Fibroblast of peridontal ligament (primary cell): ENCODE data around the gene FEM1C.

Source experiments
- DNase-seq: peaks from one replicate; pipeline ENCODE4 v3.0.0-alpha.2; 2010; ENCODE audit errors: extremely low read depth

The FEM1C gene, protein sequence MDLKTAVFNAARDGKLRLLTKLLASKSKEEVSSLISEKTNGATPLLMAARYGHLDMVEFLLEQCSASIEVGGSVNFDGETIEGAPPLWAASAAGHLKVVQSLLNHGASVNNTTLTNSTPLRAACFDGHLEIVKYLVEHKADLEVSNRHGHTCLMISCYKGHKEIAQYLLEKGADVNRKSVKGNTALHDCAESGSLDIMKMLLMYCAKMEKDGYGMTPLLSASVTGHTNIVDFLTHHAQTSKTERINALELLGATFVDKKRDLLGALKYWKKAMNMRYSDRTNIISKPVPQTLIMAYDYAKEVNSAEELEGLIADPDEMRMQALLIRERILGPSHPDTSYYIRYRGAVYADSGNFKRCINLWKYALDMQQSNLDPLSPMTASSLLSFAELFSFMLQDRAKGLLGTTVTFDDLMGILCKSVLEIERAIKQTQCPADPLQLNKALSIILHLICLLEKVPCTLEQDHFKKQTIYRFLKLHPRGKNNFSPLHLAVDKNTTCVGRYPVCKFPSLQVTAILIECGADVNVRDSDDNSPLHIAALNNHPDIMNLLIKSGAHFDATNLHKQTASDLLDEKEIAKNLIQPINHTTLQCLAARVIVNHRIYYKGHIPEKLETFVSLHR

DNA sequence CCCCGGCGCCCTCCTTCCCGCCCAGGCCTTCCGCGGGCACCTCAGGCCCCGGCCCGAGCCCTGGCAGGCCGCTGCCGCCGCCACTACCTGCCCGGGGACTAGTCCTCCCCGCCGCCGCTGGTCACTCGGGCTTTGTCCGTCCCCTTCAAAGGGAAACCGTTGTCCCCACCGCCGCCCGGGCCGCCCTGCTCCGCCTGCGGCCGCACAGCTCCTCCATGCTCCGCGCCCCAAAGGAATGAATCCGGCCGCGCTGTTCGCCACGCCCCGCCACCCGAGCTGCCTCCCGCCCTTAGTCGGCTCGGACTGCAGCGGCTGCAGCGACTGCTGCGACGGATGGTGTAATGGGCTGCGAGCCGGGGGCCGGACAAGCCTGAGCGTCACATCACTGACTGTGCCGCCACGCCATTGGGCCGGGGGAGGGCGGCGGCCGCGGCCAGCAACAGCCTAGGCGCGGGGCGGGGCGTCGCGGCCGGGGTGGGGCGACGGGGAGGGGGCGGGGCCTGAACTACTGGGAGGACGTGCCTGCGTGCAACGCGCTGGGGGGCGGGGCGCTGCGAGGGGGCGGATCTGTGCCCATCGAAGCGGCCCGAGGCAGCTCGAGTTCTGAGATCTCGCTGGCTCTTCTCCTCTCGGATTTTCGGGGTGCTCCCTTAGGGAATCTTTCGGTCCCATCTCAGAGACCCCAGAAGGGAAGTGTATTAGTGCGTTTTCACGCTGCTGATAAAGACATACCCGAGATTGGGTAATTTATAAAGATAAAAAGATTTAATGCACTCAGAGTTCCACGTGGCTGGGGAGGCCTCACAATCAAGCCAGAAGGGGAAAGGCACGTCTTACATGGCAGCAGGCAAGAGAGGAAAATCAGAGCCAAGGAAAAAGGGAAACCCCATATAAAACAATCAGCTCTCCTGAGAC lies at the start of gene FEM1C:
TSS of gene FEM1C (minus strand) at position 340 of the 915 bp plus-strand sequence. CDS start 1,282 bp downstream, outside the sequence.
- peak; percentile 95 for DNase-seq

DNA sequence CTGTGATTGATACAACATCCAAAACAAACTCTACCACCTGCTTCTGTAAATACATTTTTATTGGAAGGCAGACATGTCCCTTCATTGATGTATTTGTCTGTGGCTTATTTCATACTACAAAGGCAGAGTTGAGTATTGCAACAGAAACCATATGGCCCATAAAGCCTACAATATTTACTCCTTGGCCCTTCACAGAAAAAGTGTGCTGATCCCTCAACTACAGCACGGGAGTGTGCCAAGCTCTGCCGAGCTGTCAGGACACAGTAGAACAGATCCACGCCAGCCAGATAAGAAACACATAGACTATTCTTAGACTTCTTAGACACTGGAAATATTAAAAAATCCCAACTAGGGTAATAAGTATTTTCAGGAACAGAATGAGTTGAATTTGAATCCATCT lies 44.5 kb upstream of the FEM1C start:
- no peak for DNase-seq

DNA sequence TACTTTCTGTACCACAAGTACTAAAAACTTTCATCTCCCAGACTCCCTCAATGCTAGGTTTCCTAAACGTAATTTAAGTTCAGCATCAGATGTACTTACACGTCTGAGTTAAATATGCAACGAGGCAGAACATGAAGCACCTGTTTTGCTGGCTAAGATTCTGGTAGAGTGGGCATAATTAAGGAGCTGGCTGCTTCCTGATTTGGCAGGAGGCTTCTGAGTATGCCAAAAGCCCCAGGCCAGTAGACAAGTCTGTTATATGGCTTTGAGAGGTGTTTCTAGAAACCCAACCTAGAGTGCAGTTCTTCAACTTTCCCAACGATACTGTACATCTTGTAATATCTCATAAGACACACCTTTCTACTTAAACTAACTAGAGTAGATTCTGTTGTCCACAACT lies 44.1 kb upstream of the FEM1C start:
- no peak for DNase-seq

DNA sequence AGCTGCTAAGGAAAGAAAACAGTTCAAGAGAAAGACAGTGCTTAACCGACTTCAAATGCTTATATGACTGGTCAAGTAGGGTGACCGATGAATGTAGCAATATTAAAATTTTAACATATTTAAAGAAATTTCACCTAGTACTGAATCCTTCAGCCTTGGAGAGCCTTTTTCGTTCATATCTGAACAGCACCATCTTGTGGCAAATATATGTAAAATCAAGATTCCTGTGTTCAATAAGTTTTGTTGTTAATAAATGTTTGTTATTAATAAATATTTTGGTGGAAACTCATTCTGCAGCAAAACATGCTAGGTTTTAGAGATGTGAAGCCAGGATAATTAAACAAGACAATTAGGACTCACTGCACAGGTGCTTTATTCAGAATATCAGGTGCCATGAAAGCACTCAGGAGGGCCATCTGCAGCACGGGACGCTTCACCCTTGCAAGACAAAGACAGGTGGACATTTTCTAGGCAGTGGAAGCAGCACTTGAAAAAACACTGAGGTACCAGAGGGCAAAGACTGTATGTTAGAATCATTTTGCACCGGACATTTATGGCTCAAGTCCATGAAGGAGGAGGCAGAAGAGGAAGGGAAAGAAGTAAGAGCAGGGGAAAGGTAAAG lies 42.1 kb upstream of the FEM1C start:
- peak; percentile 69 for DNase-seq

DNA sequence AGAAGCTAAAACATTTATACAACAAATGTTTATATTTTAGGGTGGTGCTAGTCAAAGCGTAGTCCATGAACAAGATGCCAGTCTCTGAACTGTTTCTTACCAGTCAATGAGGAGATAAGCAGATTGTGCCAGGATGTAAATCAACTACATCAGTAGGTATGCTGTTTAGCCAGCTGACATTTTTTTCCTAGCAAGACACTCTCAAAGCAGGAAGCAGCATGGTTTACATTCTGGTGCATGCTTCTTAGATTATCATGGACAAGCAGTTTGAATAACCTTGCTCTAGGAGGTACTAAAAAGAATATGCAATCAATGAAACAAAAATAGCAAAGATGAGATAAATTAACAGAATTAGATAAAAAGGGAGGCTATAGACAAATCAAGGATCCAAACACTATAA lies 40.7 kb upstream of the FEM1C start:
- peak; percentile 20 for DNase-seq

DNA sequence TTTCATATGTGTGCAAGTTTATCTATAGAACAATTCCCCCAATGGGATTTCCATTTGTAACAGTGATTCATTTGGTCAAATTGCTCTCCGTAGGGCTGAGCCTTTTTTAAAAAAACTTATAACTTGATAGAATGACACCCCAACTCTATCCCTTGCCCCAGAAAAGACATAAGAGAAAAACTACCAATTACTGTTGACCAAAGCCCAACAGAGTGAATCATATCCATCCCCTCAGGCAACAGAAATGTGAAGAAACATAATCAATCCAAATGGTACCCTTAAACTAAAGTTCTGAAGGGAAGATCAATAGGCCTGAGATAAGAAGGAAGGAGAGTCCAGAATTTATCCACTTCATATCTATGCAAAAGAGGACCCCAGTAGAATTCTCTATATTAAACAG lies 39.9 kb upstream of the FEM1C start:
- peak; percentile 28 for DNase-seq

DNA sequence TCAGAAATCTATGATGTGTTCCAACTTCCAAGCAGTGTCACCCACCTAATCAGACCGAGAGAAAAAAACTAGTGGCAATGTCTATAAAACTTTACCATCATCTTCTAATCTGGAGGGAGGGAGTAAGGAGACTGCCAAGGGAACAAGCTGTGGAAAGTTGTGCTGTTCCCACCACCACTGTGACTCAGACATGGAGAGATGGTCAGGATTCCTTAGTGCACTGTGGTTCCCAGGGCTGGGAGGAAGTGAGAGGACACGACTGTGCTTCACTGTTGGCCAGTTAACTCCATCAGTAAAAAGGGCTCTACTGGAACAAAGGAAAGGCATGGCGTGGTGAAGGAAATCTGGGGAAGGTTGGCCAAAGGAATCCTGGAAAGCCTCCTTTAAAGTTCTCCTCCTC lies 38.9 kb upstream of the FEM1C start:
- DNase-seq, result peak; percentile 89

DNA sequence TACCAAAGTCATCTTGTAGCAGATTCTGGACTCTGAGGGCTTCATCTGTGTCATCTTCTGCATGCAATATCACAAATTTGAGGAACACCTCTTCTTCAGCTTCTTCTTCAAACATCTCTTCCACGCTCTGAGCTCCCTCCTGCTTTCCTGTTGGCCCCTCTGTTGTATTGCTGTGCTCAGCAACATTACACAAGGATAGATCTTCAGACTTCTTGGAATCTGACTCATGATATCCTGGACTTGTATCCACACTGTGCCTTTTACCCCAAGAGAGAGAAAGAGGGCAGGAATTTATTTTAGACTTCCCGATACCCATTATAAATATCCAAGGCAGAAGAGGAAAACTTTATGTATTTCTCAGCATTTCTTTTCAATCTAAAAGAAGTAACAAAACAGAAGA lies 36.4 kb upstream of the FEM1C start:
- no peak for DNase-seq

DNA sequence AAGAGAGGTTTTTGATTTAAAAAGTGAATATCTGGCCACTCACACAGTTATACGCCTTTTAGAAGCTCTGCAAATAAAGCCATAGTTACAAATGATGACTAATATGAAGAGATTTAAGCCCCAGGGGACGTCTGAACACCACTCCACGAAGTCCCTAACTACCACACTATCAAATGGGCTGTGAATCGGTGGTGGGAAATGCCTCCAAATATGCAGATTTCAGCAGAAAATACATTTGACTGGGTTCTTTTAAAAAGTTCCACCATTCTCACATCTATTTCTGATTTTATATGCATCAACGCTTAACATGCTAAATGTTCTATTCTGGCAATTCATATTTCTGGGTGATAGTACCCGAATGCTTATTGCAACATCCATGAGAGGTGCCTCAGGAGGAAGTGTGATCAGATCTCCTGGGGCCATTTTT lies 35.2 kb upstream of the FEM1C start:
- DNase-seq, result peak; percentile 24

DNA sequence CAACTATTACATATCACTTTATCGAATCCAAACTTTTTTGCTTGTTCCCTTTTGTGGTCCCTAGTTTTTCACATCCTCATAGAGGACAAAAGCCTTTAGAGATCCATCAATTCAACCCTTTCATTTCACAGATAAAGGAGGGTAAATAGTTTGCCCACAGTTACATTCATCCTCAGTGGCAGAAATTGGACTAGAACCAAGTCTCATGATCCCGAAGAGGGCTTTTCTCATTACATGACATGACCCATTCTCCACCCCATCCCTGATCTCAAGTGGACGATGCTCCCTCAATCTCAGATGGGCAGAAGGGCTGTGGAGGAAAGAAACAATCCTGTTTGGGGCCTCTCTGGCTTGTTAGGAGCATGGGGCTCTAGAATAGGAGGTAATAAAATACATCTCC lies 34.6 kb upstream of the FEM1C start:
- DNase-seq, result no peak

DNA sequence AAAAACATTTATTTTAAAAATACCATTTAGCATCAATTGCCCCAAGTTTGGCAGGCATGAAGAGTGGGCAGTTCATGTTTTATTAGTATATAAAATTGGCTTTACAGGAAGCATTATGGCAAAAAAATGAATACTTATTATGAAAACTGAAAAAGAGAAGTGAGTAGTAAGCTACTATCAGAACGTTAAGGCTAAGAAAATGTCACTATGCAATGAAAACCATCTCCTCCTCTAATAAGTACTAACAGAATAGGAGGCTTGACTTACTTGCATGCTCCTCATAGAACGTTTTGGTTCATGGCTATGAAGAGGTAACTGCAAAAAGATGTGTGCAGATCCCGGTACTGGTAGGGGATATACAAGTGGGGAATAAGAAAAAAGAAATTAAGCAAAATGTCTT lies 34.1 kb upstream of the FEM1C start:
- no peak for DNase-seq

DNA sequence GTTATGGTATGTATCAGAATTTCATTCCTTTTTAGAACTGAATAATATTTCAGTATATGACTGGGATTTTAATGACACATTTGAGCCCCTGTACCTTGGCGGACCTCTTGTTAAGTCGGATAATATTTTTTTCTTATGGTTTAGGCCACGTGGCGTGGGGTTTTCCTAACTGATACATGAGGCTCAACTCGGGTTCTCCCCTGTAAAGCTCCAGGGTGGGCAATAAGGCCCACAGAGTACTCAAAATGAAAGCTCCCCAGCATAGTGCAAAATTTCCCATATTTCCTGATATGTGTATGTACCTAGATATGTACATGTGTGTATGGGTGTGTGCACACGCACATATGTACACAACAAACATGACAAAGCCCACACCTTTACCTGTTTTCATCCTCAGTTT lies 33.2 kb upstream of the FEM1C start:
- DNase-seq, result no peak

DNA sequence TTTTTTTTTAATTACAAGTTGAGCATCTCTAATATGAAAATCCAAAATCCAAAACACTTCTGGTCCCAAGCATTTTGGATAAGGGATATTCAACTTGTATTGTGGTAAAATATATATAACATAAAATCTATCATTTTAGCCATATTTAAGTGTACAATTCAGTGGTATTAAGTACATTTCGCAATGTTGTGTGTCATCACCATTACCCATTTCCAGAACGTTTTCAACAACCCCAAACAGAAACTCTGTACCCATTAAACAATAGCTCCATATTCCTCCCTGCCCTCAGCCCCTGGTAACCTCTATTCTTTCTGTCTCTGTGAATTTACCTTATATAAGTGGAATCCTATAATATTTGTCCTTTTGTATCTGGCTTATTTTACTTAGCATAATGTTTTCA lies 32.8 kb upstream of the FEM1C start:
- DNase-seq, result no peak

DNA sequence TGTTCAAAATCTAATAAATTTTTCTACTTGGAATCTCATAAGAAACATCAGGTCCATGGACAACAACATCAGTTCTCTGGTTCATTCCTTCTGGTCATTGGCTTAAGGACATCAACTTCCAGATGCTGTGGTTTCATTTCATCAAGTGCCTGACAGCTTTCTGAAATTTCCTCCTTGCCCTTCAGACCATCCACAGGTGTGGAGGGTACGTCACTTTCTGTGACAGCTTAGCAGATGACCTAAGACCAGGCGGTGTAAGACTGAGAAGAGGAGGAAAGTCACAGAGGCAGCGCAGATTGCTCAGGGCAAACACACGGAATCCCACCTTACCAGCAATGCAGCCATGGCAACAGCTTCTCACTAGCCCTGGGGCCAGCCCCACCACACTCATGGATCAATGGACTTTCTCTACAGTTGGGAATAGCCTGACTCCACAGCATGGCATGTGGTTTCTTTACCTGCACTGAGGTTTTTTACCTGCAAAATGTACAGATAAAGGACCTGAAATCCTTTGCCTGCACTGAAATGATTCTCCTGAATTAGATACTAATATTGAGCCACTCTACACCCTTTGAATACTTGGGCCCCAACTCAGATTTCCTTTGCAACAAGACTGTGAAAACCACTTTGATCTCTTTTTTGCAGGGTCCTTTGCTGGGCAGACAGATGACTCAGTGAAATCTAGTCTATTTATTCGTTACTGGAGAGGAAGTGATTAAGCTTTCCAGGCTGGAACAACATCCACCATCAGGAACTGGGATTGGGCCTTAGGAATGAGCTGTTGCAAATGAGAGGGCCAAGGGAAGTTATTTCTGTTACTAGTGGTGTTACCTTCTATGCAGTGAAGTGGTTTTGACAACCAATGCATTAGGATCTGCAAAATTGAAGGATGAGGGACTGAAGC lies 30.8 kb upstream of the FEM1C start:
- peak; percentile 38 for DNase-seq

DNA sequence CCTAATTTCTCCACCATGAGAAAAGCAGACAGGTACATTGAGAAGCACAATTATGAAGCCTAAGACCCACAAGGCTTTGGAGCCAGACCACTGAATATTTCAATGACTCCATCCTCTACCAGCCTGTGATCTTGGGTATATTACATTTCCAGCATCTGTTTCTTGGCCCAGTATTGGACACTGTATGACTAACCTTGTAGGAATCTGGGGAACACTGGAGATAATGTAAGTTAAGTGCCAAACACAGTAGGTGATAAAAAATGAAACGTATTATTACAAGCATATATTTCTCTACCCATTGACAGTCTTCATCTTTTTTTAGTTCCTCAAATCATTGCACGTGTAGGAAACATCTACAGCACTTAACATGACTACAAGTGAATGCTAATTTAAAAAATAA lies 28.6 kb upstream of the FEM1C start:
- peak; percentile 62 for DNase-seq

DNA sequence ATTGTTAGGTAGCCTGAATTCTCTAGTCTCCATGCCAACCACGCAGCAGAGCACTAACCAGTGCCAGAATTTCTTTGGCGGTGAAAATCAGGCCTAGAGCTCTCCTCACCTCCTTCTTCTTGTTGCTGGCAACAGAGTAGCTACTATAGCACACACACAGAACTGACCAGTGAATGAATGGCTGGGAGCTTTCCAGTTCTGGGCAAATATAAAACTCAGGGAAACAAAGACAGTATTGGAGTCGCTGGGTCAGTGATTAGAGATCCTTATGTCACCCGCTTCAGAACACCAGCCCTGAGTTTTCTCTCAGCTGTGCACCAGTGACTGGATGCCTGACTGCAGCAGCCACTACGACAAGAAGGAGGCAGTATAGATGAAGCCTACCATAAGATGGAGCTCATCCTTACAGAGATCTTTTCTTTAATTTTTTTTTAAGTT lies 26.9 kb upstream of the FEM1C start:
- no peak for DNase-seq

DNA sequence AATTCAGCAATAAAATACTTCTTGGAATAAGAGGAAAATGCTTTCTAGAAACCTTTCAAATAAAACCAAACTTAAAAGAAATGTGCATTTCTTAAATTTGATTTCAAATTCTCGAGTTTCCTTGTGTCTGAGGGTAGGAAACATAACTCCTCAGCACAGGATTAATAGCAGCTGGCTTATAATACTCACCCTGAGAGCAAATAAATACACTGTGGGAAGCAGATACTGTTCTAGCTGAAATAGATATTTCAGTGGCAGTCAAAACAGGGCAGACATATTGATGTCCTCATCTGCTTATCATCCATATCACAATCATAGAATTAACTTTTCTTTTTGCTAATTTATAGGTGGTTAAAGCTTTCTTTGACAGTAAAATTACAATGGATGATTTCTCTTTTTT lies 24.1 kb upstream of the FEM1C start:
- no peak for DNase-seq

DNA sequence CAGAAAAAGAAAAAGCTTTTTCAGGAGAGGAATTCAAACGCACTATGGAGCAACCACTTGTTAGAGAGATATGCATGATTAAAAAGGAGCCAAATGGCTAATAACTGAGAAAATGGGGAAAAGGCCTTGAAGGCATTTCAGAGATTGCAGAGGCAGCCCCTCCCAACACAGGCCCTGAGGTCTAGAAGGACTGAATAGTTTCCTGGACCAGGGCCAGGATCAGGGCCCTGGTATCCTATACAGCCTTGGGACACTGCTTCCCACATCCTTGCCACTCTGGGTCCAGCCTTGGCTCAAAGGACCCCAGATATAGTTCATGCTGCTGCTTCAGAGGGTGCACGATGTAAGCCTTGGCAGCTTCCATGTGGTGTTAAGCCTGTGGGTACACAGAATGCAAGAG lies 20.7 kb upstream of the FEM1C start:
- DNase-seq, result no peak

DNA sequence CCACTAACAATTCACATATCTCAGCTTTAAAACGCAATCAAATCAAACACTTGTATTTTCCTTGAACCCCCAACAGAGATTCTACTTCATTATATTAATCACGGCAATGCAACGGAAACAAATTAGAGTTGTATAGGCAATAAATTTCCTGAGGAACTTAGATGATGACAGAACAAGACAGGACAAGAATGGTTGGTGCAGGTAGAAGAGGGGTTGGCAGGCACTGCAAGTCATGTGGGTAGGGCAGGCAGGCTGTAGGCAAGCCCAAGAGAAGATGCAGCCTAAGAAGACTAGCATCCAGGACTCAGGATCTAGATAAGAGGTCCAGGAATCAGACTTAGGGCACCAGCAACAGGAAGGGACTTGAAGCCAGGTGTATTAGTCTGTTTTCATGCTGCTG lies 16.6 kb upstream of the FEM1C start:
- DNase-seq, result no peak

DNA sequence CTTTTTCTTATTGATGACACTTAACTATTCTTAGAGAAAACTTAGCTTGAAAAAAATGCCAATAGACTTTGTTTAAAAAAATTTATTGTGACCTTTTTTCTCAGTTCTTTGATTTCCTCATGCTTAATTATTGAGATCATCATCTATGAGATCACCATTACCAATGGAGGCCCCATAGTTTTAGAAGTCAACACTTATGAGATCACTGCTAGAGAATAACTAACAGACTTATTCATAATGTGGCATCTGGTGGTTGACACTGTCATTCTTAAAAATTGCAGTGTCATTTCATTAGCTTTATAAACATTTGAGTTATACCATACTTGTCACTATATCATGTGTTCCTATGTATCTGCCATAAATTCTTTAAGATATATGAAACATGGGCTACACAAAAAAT lies 14.9 kb upstream of the FEM1C start:
- DNase-seq, result peak; percentile 50

DNA sequence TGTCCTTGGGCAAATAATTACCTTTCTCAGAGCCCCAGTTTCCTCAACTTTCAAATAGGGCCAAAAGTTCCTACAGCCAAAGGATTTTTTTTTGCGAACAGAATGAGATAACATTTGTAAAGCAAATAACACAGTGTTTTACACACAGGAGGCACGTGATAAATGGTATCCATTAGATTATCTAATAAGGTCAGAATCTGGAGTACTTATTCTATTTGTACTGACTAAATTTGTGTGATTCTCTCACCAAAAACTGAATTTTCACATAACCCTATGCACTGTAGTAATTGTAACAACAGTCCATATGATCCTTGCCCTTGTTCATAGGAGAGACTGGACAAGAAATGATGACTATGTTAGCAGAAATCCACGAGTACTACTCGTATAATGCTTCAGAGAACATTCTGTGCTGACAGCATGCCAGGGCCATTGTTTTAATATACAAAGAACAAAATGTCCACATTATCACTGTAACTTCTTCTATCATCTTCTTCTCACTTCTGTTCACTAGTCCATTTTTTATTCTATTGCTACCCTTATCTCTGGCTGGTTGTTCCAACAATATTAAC lies 13.9 kb upstream of the FEM1C start:
- DNase-seq, result no peak
